Measurements from ENCODE around the gene COL17A1. TPM values are rescaled to one million over a fixed set of nuclear protein-coding genes. Genes with fewer than 3 reads are reported as not detected.

Gene COL17A1
- total and polyA plus RNA-seq, 2 of the 13 experiments (the other 11 are each of a cell fraction or from before 2014, with no cell fraction given): 0.03 TPM; not detected in 1

DNA sequence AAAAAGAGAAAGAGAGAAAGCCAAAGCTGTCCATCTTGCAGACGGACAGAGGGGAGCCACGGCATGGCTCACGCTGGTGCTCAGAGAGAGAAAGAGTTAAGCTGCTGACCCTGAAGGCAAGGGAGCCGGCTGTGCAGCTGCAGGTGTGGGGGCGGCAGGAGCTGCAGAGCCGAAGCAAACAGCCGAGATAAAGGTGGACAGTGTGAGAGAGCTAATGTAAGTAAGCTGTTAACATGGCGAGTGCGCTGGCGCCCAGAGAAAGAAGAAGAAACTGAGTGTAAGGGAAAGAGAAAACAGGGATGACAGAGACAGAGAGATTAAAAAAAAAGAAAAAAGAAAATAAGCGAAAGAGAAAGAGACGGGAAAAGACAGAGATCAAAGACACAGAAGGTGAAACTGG is 18.2 kb downstream of the COL17A1 start:
- no peak for FAIRE-seq
- DNase-seq (ENCODE audit: low spot score): no peak
- no peak for ATAC-seq
- in situ Hi-C loops (cut with HindIII; ENCODE audit: extremely low pct_ligation_motif_present, low pct_unique_long_range_greater_than_20kb): no loop called here
- H4K20me1 ChIP-seq (ENCODE audit: insufficient read depth, low read length): no peaks in the 10 kb centered on the region
- no peak overlapping the region for H3K4me2 ChIP-seq (ENCODE audit: low read depth, low read length)
- TF ChIP-seq ZFP90 (CRISPR knock-in tag; IDR thresholded peaks at IDR 0.05; ENCODE audit: borderline replicate concordance) (no peak), FOXK2 (IDR thresholded peaks at IDR 0.05) (no peak), ARNT2 (CRISPR knock-in tag; IDR thresholded peaks at IDR 0.05; ENCODE audit: low read depth) (no peak), NR2F1 (CRISPR knock-in tag; IDR thresholded peaks at IDR 0.05) (no peak), ZNF672 (CRISPR knock-in tag; IDR thresholded peaks at IDR 0.05) (no peak), JUN (CRISPR knock-in tag; IDR thresholded peaks at IDR 0.05) (no peak)
- TF ChIP-seq, protein P1, sequence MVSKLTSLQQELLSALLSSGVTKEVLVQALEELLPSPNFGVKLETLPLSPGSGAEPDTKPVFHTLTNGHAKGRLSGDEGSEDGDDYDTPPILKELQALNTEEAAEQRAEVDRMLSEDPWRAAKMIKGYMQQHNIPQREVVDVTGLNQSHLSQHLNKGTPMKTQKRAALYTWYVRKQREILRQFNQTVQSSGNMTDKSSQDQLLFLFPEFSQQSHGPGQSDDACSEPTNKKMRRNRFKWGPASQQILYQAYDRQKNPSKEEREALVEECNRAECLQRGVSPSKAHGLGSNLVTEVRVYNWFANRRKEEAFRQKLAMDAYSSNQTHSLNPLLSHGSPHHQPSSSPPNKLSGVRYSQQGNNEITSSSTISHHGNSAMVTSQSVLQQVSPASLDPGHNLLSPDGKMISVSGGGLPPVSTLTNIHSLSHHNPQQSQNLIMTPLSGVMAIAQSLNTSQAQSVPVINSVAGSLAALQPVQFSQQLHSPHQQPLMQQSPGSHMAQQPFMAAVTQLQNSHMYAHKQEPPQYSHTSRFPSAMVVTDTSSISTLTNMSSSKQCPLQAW (CRISPR knock-in tag; IDR thresholded peaks at IDR 0.05): no peak
- H2AFZ ChIP-seq (ENCODE audit: low read length): no peak overlapping the region
- 34% methylated on average over 12 of the region's 12 CpGs for WGBS (ENCODE audit: low lambda C conversion rate)
- H3K9ac ChIP-seq (ENCODE audit: insufficient read depth, low read depth, low read length): no peak overlapping the region
- H3K36me3 ChIP-seq (replicated peaks in 1 of 2; ENCODE audit: control insufficient read depth in 1 of 2, insufficient read depth in 2 of 2, low read length in 2 of 2): no peaks in the 10 kb centered on the region
- intact Hi-C loops (cut with micrococcal nuclease; ENCODE audit: unreplicated experiment): no loop called here
- H3K27ac ChIP-seq (ENCODE audit: extremely low read length, insufficient read depth, low read length): no peak overlapping the region
- no peaks in the 10 kb centered on the region for H3K4me1 ChIP-seq (ENCODE audit: insufficient read depth, low read length)
- peaks cover 6 to 53% of the 10 kb centered on the region in 2 experiments; a peak in 4 of 5 replicates for H3K27me3 ChIP-seq (ENCODE audit: control insufficient read depth in 1 of 2, insufficient read depth in 2 of 2, low read length in 2 of 2)
- ChIA-PET POLR2A (no interaction called here), CTCF (ENCODE audit: low intra/inter-chr PET ratio, low total read pairs) (no interaction called here)
- no peaks in the 10 kb centered on the region for H3K79me2 ChIP-seq (ENCODE audit: insufficient read depth, low read length)
- H3K9me3 ChIP-seq (ENCODE audit: low read length): no peaks in the 10 kb centered on the region
- H3K4me3 ChIP-seq (replicated peaks in 1 of 3; ENCODE audit: insufficient read depth in 1 of 3, low read depth in 2 of 3, low read length in 3 of 3): no peak overlapping the region
- BruUV-seq (replicated peaks): no TSS peak

- H3K79me2 ChIP-seq (ENCODE audit: insufficient read depth, low read length): no peaks in the 10 kb centered on the region
- DNase-seq (ENCODE audit: low spot score) (no peak), FAIRE-seq (no peak), ATAC-seq (no peak)
- POLR2A ChIA-PET: no interaction called here
- H3K4me2 ChIP-seq (ENCODE audit: low read depth, low read length): no peak overlapping the region
- intact Hi-C loops (cut with micrococcal nuclease; ENCODE audit: unreplicated experiment): no loop called here
- WGBS (ENCODE audit: low lambda C conversion rate): 48% methylated on average over 7 of the region's 7 CpGs
- no peaks in the 10 kb centered on the region for H3K4me1 ChIP-seq (ENCODE audit: insufficient read depth, low read length)
- no peak overlapping the region for H2AFZ ChIP-seq (ENCODE audit: low read length)
- H4K20me1 ChIP-seq (ENCODE audit: insufficient read depth, low read length): no peaks in the 10 kb centered on the region
- no peak overlapping the region for H3K9ac ChIP-seq (ENCODE audit: insufficient read depth, low read depth, low read length)
- H3K27ac ChIP-seq (ENCODE audit: extremely low read length, insufficient read depth, low read length): no peak overlapping the region
- CTCF ChIA-PET (ENCODE audit: low intra/inter-chr PET ratio, low total read pairs): no interaction called here
- no TSS peak for BruUV-seq (replicated peaks)
- H3K9me3 ChIP-seq (ENCODE audit: low read length): no peaks in the 10 kb centered on the region
- in situ Hi-C loops (cut with HindIII; ENCODE audit: extremely low pct_ligation_motif_present, low pct_unique_long_range_greater_than_20kb): no loop called here
- peaks cover 5 to 47% of the 10 kb centered on the region in 2 experiments; a peak in 4 of 5 replicates for H3K27me3 ChIP-seq (ENCODE audit: control insufficient read depth in 1 of 2, insufficient read depth in 2 of 2, low read length in 2 of 2)
- no peaks in the 10 kb centered on the region for H3K36me3 ChIP-seq (replicated peaks in 1 of 2; ENCODE audit: control insufficient read depth in 1 of 2, insufficient read depth in 2 of 2, low read length in 2 of 2)
- H3K4me3 ChIP-seq (replicated peaks in 1 of 3; ENCODE audit: insufficient read depth in 1 of 3, low read depth in 2 of 3, low read length in 3 of 3): no peak overlapping the region
- no peak for TF ChIP-seq TOPORS (CRISPR knock-in tag; IDR thresholded peaks at IDR 0.05)
- no peak for TF ChIP-seq JUNB (CRISPR knock-in tag; IDR thresholded peaks at IDR 0.05; ENCODE audit: borderline replicate concordance)
- no peak for TF ChIP-seq TFDP1 (CRISPR knock-in tag; IDR thresholded peaks at IDR 0.05; ENCODE audit: borderline replicate concordance)
- no peak for TF ChIP-seq SNRNP70 (IDR thresholded peaks at IDR 0.05; ENCODE audit: low read depth, low read length)
- TF ChIP-seq, protein P2, sequence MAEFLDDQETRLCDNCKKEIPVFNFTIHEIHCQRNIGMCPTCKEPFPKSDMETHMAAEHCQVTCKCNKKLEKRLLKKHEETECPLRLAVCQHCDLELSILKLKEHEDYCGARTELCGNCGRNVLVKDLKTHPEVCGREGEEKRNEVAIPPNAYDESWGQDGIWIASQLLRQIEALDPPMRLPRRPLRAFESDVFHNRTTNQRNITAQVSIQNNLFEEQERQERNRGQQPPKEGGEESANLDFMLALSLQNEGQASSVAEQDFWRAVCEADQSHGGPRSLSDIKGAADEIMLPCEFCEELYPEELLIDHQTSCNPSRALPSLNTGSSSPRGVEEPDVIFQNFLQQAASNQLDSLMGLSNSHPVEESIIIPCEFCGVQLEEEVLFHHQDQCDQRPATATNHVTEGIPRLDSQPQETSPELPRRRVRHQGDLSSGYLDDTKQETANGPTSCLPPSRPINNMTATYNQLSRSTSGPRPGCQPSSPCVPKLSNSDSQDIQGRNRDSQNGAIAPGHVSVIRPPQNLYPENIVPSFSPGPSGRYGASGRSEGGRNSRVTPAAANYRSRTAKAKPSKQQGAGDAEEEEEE (CRISPR knock-in tag; IDR thresholded peaks at IDR 0.05; ENCODE audit: borderline replicate concordance): no peak
- no peak for TF ChIP-seq NFATC3 (CRISPR knock-in tag; IDR thresholded peaks at IDR 0.05)
- no peak for TF ChIP-seq ZNF501 (CRISPR knock-in tag; IDR thresholded peaks at IDR 0.05)
- no peak for TF ChIP-seq NFE2 (CRISPR knock-in tag; IDR thresholded peaks at IDR 0.05)
- no peak for TF ChIP-seq ZMYM2 (CRISPR knock-in tag; IDR thresholded peaks at IDR 0.05)
- TF ChIP-seq RNF2 (conservative IDR thresholded peaks at IDR 0.05; ENCODE audit: low read depth): no peak
Observed at GRCh38 chr10:104066945-104067344, 18.7 kb downstream of the COL17A1 start.
